ENCODE results near the gene NAALADL2. TPM values are rescaled to one million over a fixed set of nuclear protein-coding genes. Genes with fewer than 3 reads are reported as not detected.

Gene NAALADL2
- total and polyA plus RNA-seq, 2 donors (not counting 1 experiment from before 2014, with no cell fraction given), result 8.8 to 11.6 TPM

DNA sequence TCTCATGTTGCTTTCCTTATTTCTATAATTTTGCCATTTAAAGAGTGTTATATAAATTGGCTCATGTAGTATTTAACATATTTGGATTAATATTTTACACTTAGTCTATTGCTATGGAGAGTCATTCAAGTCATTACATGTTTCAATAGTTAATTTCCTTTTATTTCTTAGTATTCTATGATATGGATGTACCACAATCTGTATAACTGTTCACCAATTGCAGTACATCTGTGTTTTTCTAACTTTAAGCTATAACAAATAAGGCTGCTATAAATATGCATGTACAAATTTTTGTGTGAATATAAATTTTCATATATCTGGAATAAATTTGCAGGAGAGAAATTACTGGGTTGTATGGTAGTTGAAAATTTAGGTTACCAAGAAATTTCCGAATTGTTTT is 993.4 kb downstream of the NAALADL2 start:
- H3K4me3 ChIP-seq (replicated peaks in 1 of 4; ENCODE audit: control extremely low read depth in 1 of 4, insufficient read depth in 1 of 4, low read depth in 3 of 4, low read length in 4 of 4), result no peak overlapping the region
- no peak overlapping the region for H2AFZ ChIP-seq (ENCODE audit: low read length)
- H3K9ac ChIP-seq (ENCODE audit: insufficient read depth, low read length), result no peak overlapping the region
- H3K27ac ChIP-seq (ENCODE audit: insufficient read depth, low read length), result no peak overlapping the region
- H3K9me3 ChIP-seq (ENCODE audit: control insufficient read depth, insufficient read depth, low read depth, low read length), result no peaks in the 10 kb centered on the region
- no peaks in the 10 kb centered on the region for H3K4me1 ChIP-seq (ENCODE audit: control insufficient read depth, extremely low read depth, insufficient read depth, low read length)
- no peaks in the 10 kb centered on the region for H4K20me1 ChIP-seq (ENCODE audit: control insufficient read depth, extremely low read depth, insufficient read depth, low read length)
- H3K79me2 ChIP-seq (ENCODE audit: control insufficient read depth, insufficient read depth, low read length), result no peaks in the 10 kb centered on the region
- no peak for DNase-seq (ENCODE audit: low read depth in 2 of 2)
- H3K4me2 ChIP-seq (ENCODE audit: extremely low read depth, insufficient read depth, low read length), result no peak overlapping the region
- H3K27me3 ChIP-seq (ENCODE audit: control insufficient read depth, insufficient read depth, low read length), result no peaks in the 10 kb centered on the region
- no peaks in the 10 kb centered on the region for H3K36me3 ChIP-seq (ENCODE audit: control insufficient read depth, insufficient read depth, low read length)
- TF ChIP-seq, protein P1, sequence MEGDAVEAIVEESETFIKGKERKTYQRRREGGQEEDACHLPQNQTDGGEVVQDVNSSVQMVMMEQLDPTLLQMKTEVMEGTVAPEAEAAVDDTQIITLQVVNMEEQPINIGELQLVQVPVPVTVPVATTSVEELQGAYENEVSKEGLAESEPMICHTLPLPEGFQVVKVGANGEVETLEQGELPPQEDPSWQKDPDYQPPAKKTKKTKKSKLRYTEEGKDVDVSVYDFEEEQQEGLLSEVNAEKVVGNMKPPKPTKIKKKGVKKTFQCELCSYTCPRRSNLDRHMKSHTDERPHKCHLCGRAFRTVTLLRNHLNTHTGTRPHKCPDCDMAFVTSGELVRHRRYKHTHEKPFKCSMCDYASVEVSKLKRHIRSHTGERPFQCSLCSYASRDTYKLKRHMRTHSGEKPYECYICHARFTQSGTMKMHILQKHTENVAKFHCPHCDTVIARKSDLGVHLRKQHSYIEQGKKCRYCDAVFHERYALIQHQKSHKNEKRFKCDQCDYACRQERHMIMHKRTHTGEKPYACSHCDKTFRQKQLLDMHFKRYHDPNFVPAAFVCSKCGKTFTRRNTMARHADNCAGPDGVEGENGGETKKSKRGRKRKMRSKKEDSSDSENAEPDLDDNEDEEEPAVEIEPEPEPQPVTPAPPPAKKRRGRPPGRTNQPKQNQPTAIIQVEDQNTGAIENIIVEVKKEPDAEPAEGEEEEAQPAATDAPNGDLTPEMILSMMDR (conservative IDR thresholded peaks at IDR 0.05 in 1 of 2, IDR thresholded peaks at IDR 0.05 in 1 of 2; ENCODE audit: low read depth in 1 of 2, low read length in 2 of 2), result no peak
- TF ChIP-seq EZH2 (IDR thresholded peaks at IDR 0.05; ENCODE audit: low read length, missing control alignments), result no peak

DNA sequence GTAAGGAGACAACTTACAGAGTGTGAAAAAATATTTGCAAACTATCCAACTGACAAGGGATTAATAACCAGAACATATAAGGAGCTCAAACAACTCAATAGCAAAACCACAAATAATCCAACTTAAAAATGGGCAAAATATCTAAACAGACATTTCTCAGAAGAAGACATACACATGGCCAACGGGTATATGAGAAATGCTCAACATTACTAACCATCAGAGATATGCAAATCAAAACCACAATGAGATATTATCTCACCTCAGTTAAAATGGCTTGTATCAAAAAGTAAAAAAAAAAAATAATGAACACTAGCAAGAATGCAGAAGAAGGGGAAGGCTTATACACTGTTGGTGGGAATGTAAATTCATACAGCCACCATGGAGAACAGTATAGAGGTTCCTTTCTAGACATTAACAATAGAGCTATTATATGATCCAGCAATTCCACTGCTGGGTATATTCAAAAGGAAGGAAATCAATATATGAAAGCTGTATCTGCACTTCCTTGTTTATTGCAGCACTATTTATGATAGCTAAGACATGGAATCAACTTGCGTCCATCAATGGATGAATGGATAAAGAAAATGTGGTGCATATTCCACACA is 998.6 kb downstream of the NAALADL2 start:
- no peak overlapping the region for H3K9ac ChIP-seq (ENCODE audit: insufficient read depth, low read length)

More for the DNA sequence above, 998.6 kb downstream of the NAALADL2 start:
- Histone ChIP-seq H3K9me3 (ENCODE audit: control insufficient read depth, insufficient read depth, low read depth, low read length) (no peaks in the 10 kb centered on the region), H3K4me3 (replicated peaks in 1 of 4; ENCODE audit: control extremely low read depth in 1 of 4, insufficient read depth in 1 of 4, low read depth in 3 of 4, low read length in 4 of 4) (no peak overlapping the region), H3K36me3 (ENCODE audit: control insufficient read depth, insufficient read depth, low read length) (no peaks in the 10 kb centered on the region), H3K4me2 (ENCODE audit: extremely low read depth, insufficient read depth, low read length) (no peak overlapping the region), H3K27me3 (ENCODE audit: control insufficient read depth, insufficient read depth, low read length) (no peaks in the 10 kb centered on the region), H4K20me1 (ENCODE audit: control insufficient read depth, extremely low read depth, insufficient read depth, low read length) (no peaks in the 10 kb centered on the region), H2AFZ (ENCODE audit: low read length) (no peak overlapping the region), H3K4me1 (ENCODE audit: control insufficient read depth, extremely low read depth, insufficient read depth, low read length) (no peaks in the 10 kb centered on the region), H3K27ac (ENCODE audit: insufficient read depth, low read length) (no peak overlapping the region), H3K79me2 (ENCODE audit: control insufficient read depth, insufficient read depth, low read length) (no peaks in the 10 kb centered on the region)
- peak in 1 of 2 donors; percentile 38 for DNase-seq (ENCODE audit: low read depth in 2 of 2)
- TF ChIP-seq, protein P1 (conservative IDR thresholded peaks at IDR 0.05 in 1 of 2, IDR thresholded peaks at IDR 0.05 in 1 of 2; ENCODE audit: low read depth in 1 of 2, low read length in 2 of 2), result no peak
- no peak for TF ChIP-seq EZH2 (IDR thresholded peaks at IDR 0.05; ENCODE audit: low read length, missing control alignments)
